Stimulated activated CD4-positive, alpha-beta T cell treated with anti-CD3 and anti-CD28 coated beads, Interleukin-15, amount 100 ng/mL, for 24 hours (primary cell): ENCODE results near the gene SCAI.
"Not testable (repeated sequence)": the region's sequence is repeated elsewhere in the genome, so short reads cannot be mapped to it uniquely, and the experiment has no call there.

Source experiments
- DNase-seq: peaks from one replicate; pipeline ENCODE4 v3.0.0-alpha.2; 2020

SCAI gene

DNA sequence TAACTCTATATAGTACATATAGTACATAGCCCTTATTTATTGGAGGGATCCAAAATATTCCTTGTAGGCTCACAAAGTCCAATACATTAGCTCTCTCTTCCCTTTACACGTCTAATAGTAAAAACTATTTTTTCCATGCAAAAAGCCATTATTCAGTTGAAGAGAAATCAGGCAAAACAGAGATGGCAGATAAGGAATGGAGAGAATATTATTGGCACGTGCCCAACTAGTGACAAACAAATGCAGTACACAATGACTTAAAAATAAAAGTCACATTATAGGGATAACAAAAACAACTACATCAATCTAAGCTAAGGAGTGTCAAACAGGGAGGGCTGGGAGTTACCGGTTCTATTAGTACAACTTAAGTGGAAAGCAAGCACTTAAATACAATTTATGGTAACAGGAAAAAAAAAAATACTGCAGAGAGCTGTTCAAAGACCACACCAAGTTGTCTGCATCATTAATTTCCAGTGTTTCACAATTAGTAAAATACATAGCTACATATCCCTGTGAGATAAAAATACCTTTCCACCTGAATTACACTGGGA, 4.1 kb upstream of the SCAI start:
- no peak for DNase-seq

DNA sequence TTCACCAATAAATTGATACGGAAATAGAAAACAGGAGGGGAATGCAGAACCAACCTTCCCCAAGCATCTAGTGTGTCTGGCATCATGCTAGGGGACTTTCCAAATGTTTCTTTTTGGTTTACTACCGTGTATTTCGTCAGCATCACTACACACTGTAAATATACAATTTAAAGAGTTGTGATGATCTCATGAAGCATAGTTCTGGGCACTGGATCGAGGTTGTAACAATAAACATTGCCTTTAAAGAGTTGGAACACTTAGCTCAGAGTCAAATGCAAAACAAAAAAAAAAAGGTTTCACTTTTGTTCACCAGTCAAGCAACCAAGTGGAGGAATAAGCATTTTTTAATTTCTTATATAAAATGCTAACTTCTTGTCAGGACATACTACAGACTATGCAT, 2.9 kb upstream of the SCAI start:
- DNase-seq: no peak

DNA sequence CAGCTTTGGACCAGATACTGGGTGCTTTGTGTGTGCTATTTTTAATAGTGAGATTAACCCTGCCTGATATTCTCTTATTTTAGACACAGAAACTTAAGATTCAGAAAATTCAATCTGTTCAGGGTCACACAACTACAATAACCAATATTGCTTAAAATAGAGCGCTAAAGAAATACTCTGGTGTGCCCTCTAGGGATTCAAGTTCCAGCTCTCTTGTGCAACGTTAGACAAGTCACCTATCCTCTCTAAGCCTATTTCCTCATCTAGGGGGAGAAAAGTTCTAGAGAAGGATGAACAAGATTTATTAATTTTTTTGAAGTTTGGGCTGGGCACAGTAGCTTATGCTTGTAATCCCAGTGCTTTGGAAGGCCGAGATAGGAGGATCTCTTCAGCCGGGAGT, 2.1 kb upstream of the SCAI start:
- DNase-seq: no peak

DNA sequence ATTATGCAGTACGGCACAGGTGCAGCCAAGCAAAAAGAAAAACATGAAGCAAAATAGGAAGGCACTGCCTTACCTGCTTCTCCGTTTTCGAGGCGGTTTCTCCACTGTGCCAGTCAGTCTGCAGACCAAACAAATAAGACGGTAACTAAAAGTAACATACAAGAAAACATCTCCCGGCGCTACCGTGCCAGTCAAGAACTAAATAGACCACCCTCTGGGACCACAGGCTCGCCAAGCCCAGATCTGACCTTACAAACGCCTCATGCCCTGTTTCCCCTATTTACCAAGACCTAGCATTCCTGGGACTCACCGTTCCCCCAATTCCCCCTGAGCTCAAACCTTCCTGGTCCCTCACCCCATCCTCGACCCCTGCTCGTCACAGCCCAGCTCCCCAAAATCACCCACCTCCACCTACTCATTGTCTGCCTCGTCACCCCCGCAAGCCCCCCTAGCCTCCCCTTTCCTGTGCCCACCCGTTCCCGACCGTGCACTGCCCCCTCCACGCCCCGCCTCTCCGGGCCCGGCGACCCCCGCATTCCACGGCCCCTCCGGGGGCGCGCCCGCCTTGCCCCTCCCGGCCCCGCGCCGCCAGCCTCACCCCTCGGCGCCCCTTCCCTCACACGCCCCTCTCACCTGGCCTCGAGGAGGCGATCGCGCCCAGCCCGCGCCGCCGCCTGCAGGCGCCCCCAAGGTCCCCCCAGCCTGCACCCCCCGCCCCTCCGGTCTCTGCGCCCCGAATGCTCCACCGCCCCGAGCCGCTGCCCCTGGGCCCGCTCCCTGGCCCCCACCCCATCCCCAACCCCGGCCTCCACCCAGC, 560 bp downstream of the SCAI start:
- DNase-seq: peak; percentile 6

DNA sequence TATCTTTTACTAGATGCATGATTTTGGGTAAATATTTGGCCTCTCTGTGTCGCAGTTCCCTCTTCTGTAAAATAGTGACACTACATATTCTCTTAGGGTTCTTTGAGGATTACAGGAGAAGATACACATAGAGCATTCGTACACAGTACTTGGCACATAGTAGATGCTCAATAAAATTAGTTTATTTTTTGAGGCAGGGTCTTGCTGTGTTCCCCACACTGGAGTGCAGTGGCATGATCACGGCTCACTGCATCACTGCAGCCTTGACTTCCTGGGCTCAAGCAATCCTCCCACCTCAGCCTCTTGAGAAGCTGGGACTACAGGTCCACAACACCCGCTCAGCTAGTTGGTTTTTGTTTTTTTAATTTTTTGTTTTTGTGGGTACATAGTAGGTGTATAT, 1.6 kb downstream of the SCAI start:
- no peak for DNase-seq

DNA sequence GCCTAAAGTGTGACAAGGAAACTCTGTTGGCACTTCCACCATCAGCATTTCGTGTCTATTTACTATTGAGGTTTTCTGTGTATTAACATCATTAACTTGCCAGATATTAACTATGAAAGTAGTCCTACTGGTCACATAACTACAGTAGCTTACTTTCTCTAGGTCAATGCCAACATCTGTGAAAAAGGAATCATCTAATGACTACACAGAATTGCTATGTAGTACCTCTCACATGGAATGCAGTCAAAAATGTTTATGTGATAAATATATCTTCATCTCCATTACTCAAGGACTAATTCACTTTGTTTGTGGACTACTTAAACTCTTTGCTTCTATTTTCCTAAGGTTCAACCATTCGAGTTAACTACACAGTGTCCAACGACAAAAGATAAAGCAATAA, 2.1 kb downstream of the SCAI start:
- DNase-seq: no peak

DNA sequence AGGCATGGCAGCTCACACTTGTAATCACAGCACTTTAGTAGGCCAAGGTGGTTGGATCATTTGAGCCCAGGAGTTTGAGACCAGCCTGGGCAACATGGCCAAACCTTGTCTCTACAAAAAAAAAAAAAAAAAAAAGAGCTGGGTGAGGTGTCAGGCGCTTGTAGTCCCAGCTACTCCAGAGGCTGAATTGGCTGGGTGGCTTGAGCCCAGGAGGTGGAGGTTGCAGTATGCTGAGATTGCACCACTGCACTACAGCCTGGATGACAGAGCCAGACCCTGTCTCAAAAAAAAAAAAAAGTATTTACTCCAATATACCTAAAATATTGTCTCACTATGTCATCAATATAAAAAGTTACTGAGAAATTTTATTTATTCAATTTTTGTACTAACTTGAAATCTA, 2.8 kb downstream of the SCAI start:
- no peak for DNase-seq

DNA sequence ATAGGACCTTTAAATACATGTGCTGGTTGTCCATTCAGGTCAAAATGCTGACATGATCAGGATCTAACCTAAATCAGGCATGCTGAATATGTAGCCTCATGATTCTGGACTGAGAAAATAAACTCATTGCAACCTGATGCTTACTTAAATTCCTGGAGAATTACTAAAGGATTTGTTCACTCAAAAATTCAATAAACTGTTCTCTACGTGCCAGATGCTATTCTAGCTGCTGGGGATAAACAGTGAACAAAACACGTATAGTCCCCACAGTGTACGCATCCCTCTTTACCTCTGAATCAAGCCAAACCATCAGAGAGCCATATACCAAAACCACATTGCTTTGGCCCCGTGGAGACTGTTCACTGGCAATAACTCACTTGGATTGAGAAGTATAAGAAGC, 6.1 kb downstream of the SCAI start:
- DNase-seq: no peak

DNA sequence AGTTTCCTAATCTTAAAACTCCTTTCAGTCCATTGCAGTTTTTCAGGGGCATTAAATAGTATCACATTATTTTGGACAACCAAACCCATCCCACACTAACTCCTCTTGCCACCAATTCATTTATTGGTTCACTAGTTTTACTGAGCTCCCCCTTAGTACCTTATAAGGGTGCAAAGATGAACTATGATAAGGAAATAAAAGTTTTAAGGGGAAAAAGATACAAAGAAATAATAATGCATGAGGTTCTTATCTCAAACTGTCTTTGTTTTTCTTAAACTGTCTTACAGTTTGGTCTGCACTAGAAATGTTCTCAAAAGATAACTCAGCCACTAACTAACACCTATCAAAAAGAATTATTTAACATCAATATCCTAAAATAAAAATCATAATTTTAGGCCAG, 8.4 kb downstream of the SCAI start:
- DNase-seq: no peak

DNA sequence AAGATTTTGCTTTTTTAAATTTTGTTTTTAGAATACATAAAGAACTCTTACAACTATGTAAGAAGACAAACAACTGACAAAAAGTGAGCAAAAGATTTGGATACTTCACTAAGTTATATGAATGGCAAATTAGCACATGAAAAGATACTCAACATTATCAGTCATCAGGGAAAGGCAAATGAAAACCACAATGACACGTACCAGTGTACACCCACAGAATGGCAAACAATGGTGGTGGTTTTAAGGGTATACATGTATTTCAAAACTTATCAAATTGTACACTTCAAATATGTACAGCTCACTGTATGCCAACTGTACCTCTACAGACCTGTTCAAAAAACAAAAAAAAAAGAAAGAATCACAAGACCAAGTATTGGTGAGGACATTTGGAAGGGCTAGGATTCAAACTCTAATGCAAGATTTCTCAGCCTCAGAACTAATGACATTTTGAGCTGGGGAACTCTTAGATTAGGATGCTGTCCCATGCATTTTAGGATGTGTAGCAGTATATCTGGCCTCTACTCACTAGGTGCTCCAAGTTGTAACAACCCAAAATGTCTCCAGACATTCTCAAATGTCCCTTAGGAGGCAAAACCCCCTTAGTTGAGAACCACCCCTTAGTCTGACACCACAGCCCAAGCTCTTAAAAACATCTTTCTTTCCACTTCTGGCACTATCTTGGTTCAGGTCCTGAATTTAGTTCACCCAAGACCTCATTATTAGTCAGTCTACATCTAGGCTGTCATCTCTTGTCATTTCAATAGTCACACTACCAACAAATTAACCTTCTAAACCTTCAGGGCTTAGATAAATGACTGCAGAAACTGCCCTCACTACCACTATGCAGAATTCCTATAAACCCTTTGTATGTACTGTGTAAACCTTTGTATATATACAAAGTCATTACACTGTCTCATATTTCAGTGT, 9.7 kb downstream of the SCAI start:
- DNase-seq: no peak

DNA sequence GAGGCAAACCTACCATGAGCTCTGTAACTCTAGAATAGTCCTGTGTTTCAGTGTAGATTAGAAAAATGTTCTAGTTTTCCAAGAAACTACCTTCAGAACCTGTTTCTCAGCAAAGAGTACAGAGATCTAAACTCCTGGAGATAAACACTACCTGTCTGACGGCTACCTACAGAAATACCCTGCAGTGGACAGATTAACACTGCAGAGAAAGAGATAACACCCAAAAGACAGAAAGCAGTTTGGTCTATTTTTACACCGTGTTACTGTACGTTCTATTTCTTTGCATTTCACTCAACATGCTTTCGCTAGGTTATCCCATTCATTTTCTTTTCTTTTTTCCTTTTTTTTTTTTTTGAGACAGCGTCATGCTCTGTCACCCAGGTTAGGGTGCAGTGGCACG, 11.6 kb downstream of the SCAI start:
- no peak for DNase-seq

DNA sequence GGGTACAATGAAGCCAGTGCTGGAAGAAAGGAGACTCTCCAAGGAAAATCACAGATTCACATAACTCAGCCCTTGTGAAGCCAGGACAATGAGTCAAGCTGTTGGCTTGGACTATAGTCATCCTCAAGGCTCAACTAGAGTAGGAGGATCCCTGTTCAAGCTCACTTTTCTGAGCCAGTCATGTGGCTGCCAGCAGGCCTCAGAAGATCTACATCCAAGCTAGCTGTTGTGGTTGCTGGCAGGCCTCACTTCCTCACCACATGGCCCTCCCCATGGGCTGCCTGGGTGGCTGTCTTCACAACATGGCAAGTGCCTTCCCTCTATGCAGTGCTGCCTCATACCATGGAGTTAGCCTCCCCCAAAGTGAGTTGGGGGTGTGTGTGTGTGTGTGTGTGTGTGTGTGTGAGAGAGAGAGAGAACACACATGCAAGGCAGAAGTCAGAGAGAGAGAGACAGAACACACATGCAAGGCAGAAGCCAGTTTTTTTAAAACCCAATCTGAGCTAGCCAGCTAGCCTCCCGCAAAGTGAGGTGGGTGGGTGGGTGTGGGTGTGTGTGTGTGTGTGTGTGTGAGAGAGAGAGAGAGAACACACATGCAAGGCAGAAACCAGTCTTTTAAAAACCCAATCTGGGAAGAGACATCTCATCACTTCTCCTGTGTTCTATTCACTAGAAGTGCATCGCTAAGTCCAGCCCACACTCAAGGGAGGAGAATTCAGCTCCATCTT, 17.1 kb downstream of the SCAI start:
- DNase-seq: peak; percentile 72

DNA sequence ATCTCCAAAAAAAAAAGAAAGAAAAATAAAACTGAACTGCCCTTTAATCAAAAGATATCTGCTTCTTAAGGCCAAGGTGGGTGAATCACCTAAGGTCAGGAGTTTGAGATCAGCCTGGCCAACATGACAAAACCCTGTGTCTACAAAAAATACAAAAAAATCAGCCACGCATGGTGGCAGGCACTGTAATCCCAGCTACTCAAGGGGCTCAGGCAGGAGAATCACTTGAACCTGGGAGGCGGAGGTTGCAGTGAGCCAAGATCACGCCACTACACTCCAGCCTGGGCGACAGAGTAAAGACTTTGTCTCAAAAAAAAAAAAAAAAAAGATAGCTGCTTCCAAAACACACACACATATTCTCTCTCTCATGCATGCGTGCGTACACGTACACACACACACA, 17.8 kb downstream of the SCAI start:
- no peak for DNase-seq

DNA sequence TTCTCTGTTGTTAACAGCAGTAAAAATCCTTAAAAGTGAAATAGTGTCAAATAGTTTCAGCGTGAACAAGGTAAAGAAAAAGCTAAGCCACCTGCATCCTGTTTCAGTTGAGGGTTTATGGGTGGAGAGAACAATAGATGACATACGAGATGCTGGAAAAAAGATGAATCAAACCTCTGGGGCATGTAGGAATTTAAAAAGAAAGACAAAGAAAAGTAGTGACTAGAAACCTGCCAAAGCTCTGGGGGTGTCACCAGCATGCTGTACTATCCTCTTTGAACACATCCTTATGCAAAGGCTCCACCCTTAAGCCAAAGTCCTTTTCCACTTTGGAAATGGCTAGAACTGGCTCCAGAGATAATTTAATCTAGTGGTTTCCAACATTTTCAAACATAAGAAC, 22.2 kb downstream of the SCAI start:
- DNase-seq: no peak

DNA sequence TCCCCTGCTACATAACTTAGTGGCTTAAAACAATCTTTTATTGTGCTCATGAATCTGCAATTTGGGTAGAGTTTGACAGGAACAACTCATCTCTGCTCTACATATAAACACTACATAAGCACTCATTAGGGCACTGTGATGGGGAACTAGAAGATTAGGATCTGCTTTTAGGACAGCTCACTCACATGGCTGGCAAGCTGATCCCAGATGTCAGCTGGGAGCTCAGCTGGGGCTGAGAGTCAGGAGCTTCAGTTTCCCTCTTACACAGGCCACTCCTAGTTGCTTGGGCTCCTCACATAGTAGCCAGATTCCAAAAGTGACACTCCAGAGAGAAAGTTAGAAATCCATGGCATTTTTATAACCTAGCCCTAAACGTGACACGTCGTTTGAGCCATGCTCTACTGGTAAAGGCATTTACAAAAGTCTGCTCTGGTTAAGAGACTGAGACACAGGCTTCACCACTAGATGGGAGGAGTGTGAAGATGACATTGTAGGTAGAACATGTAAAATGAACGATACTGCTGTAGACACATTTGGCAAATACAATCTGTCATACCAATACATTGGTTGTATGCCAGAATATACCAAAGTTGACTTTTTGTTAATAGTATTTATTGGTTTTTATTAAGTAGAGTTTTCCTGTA, 23.6 kb downstream of the SCAI start:
- no peak for DNase-seq

DNA sequence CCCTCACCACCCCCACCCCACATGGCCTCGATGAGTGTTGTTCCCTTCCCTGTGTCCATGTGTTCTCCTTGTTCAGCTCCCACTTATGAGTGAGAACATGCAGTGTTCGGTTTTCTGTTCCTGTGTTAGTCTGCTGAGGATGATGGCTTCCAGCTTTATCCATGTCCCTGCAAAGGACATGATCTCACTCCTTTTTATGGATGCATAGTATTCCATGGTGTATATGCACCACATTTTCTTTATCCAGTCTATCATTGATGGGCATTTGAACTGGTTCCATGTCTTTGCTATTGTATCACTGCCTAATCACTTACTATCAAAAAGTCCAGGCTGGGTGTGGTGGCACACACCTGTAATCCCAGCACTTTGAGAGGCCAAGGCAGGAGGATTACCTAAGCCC, 24.6 kb downstream of the SCAI start:
- DNase-seq: not testable (repeated sequence)

DNA sequence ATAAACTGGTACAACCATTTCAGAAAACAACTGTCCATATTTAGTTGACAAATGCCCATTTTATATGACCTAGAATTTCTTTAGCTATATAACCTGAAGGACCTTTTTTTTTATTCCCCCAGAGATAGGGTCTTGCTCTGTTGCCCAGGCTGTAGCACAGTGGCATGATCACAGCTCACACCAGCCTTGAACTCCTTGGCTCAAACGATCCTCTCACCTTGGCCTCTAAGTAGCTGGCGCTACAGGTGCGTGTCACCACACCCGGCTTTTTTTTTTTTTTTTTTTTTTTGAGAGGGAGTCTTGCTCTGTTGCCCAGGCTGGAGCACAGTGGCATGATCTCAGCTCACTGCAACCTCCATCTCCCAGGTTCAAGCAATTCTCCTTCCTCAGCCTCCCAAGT, 28.8 kb downstream of the SCAI start:
- DNase-seq: not testable (repeated sequence)

DNA sequence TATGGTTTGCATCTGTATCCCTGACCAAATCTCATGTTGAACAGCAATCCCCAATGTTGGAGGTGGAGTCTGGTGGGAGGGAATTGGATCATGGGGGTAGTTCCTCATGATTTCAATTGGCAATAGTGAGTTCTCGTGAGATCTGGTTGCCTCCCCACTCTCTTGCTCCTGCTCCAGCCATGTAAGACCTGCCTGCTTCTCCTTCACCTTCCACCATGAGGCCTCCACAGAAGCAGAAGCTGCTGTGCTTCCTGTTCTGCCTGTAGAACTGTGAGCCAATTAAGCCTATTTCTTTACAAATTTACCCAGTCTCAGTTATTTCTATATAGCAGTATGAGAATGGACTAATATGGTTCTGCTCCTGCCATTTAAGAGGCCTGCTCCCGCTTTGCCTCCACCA, 32.9 kb downstream of the SCAI start:
- no peak for DNase-seq

DNA sequence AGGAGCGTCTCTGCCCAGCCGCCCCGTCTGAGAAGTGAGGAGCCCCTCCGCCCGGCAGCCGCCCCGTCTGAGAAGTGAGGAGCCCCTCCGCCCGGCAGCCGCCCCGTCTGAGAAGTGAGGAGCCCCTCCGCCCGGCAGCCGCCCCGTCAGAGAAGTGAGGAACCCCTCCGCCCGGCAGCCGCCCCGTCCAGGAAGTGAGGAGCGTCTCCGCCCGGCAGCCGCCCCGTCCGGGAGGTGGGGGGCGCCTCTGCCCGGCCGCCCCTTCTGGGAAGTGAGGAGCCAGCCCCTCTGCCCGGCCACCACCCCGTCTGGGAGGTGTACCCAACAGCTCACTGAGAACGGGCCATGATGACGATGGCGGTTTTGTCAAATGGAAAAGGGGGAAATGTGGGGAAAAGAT, 34.8 kb downstream of the SCAI start:
- DNase-seq: not testable (repeated sequence)

DNA sequence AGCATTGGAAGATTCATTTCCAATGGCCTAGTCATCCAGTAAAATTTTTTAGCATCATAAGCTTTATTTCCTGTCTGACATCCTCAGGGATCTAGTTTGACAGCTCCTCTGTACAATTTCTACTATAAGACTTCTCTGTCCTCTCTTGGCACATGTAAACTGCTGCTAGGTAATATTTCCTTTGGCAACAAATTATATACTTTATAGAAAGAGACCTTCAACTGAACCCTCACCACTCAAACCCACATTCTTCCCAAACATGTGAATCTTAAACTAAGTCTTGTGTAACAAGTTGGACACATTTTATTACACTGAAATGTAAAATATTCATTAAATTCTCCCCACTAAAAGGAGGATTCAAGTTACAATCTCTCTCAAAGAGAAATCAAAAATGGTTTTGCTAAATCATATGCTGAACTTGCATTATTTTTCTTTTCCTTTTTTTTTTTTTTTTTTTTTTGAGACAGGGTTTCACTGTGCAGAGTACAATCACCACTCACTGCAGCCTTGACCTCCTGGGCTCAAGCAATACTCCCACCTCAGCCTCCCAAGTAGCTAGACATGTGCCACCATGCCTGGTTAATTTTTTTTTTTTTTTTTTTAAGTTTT, 36.9 kb downstream of the SCAI start:
- DNase-seq: no peak

DNA sequence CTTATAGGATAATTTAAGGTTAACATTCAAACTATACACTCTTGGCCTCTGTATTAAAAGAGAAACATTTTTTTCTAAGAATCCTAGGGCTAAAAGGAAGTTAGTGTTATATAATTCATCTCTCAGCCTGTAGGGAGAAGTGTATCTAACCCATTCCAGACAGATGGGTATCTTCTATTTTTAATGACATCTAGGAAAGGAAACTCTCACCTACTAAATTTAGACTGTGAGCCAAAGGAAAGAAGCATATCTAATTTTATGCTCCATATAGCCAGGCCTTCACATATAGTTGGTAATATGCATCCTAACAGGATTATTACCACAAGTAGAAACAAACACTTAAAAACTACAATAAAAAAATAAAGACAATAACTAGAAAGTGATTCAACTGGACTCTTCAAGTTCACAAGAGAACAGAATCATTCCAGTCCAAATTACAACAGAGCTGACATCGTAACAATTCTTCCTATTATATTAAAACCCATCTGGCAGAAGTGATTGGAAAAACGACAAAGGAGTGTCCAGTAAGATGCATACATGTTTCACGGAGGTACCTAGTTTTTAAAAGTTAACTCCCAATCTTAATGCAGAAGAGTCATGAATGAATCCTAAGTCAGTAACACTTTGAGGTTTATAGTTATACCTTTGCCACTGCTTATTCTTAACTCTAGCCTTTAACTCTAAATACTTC, 39.4 kb downstream of the SCAI start:
- DNase-seq: no peak

DNA sequence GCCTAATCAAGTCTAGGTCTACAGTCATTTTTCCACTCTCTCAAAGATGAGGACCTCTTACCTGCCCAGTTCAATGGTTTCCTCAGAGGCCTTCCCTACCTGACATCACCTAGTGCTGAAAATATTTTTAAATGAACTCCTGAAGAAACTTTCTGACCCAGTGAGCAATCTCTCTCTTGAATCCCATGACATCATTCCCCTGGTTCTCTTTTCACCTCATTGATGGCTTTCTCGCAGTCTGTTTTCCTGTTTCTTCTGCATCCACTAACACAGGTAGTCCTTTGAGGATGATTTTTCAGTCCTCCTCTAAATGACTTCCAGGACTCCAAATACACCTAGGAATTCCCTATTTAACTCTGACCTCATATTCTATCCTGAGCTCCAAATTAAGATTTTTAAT, 40.3 kb downstream of the SCAI start:
- no peak for DNase-seq
